HepG2 (cell line): Measurements from ENCODE around the gene ZNF584. TPM values are rescaled to one million over a fixed set of nuclear protein-coding genes. Genes with fewer than 3 reads are reported as not detected.

Source experiments
- ATAC-seq: fragments of 200-7000 bp; cut with Tn5 transposase; 3 replicates; pipeline ENCODE4 v1.9.1; 2020; ENCODE audit warnings: mild to moderate bottlenecking, moderate library complexity
- BruUV-seq: library from RNA; stranded (reverse); fragments of 400-500 nt; replicated peaks from 2 replicates; lab custom pipeline; 2021; lab: Mats Ljungman, UMichigan
- CTCF ChIA-PET: fragments of 300-600 bp; formaldehyde crosslinking; extraction: SDS; loops from one replicate; lab custom pipeline; 2021; ENCODE audit warnings: low total read pairs, inconsistent platforms, low intra/inter-chr PET ratio; lab: Yijun Ruan, JAX
- POLR2A ChIA-PET: fragments of 350-600 bp; sonication (Branson Sonifier 250); formaldehyde crosslinking; loops from one replicate; lab custom pipeline; 2020; ENCODE audit warnings: antibody characterized with exemption, inconsistent platforms; lab: Yijun Ruan, JAX
- DNase-seq: peaks from one replicate; pipeline ENCODE4 v3.0.0-alpha.2; 2015; ENCODE audit warnings: low spot score
- FAIRE-seq: peaks from 3 replicates; lab custom pipeline; 2011; peaks lifted over from hg19 to GRCh38; lab: Jason Lieb, UNC
- H2AFZ ChIP-seq: one replicate; pipeline ENCODE4 v1.6.1; 2011; ENCODE audit warnings: low read length, inconsistent platforms
- H3K27ac ChIP-seq: fragments of 300-600 bp; 3 replicates; pipeline ENCODE4 v1.8.0; 2011; ENCODE audit warnings: mixed run types, mild to moderate bottlenecking, mixed read lengths, low read length, inconsistent platforms; ENCODE audit not compliant: insufficient read depth; ENCODE audit errors: extremely low read length
- H3K27me3 ChIP-seq, 2 experiments: fragments of 200-600 bp in 1 of 2; 2 replicates in 1 of 2; 3 replicates in 1 of 2; pipeline versions ENCODE4 v1.6.0 to v1.8.0; 2011; ENCODE audit warnings: low read length in 2 of 2, mild to moderate bottlenecking in 2 of 2, moderate library complexity in 2 of 2, inconsistent platforms in 1 of 2; ENCODE audit not compliant: insufficient read depth in 2 of 2, control insufficient read depth in 1 of 2
- H3K36me3 ChIP-seq, 2 experiments: fragments of 200-600 bp in 1 of 2; replicated peaks in 1 of 2; 2 replicates in 1 of 2; 3 replicates in 1 of 2; pipeline versions ENCODE4 v1.5.1 to v1.8.0; 2011; ENCODE audit warnings: low read length in 2 of 2, inconsistent platforms in 1 of 2; ENCODE audit not compliant: insufficient read depth in 2 of 2, control insufficient read depth in 1 of 2
- H3K4me1 ChIP-seq: 2 replicates; pipeline ENCODE4 v1.5.1; 2012; ENCODE audit warnings: low read length, inconsistent platforms; ENCODE audit not compliant: insufficient read depth
- H3K4me2 ChIP-seq: 2 replicates; pipeline ENCODE4 v1.6.0; 2011; ENCODE audit warnings: low read depth, low read length, inconsistent platforms
- H3K4me3 ChIP-seq, 3 experiments: fragments of 200-600 bp in 1 of 3; sonication (generic), shearing (Covaris generic) in 1 of 3; replicated peaks in 1 of 3; 2 replicates each; pipeline ENCODE4 v1.5.1; 2011 to 2016; ENCODE audit warnings: low read length in 3 of 3, inconsistent platforms in 2 of 3, low read depth in 2 of 3, mild to moderate bottlenecking in 2 of 3, control low read depth in 1 of 3, mixed read lengths in 1 of 3; ENCODE audit not compliant: insufficient read depth in 1 of 3
- H3K79me2 ChIP-seq: one replicate; pipeline ENCODE4 v1.6.1; 2011; ENCODE audit warnings: low read length, inconsistent platforms; ENCODE audit not compliant: insufficient read depth
- H3K9ac ChIP-seq: 2 replicates; pipeline ENCODE4 v1.6.0; 2011; ENCODE audit warnings: mild to moderate bottlenecking, low read depth, low read length, inconsistent platforms; ENCODE audit not compliant: insufficient read depth
- H3K9me3 ChIP-seq: 2 replicates; pipeline ENCODE4 v1.5.1; 2012; ENCODE audit warnings: mild to moderate bottlenecking, low read length
- H4K20me1 ChIP-seq: 2 replicates; pipeline ENCODE4 v1.6.0; 2011; ENCODE audit warnings: inconsistent platforms, mild to moderate bottlenecking, low read length, moderate library complexity; ENCODE audit not compliant: insufficient read depth
- DNMT1 ChIP-seq: sonication (generic); formaldehyde crosslinking; IDR thresholded peaks from 2 replicates; pipeline ENCODE4 v1.5.1; 2020; ENCODE audit warnings: mild to moderate bottlenecking, missing genetic modification reagents
- GPN1 ChIP-seq: sonication (generic); formaldehyde crosslinking; IDR thresholded peaks from 2 replicates; pipeline ENCODE4 v1.5.1; 2020; ENCODE audit warnings: missing genetic modification reagents, borderline replicate concordance
- IKZF4 ChIP-seq: sonication (generic); formaldehyde crosslinking; IDR thresholded peaks from 2 replicates; pipeline ENCODE4 v1.5.1; 2020; ENCODE audit warnings: borderline replicate concordance, mild to moderate bottlenecking, low read depth, missing genetic modification reagents; ENCODE audit errors: not compliant biosample characterization
- KAT2B ChIP-seq: fragments of 150-350 bp; IDR thresholded peaks from 2 replicates; pipeline ENCODE4 v1.6.1; 2014; ENCODE audit warnings: low read depth, low read length, borderline replicate concordance
- KDM1A ChIP-seq: IDR thresholded peaks from 2 replicates; pipeline ENCODE4 v1.6.1; 2016; ENCODE audit warnings: missing compliant biosample characterization
- SNAI1 ChIP-seq: sonication (generic); formaldehyde crosslinking; IDR thresholded peaks from 2 replicates; pipeline ENCODE4 v1.5.0; 2020; ENCODE audit warnings: mild to moderate bottlenecking, missing genetic modification reagents, borderline replicate concordance
- ZBTB20 ChIP-seq: sonication (generic); formaldehyde crosslinking; IDR thresholded peaks from 2 replicates; pipeline ENCODE4 v1.8.1; 2023; ENCODE audit warnings: missing genetic modification reagents, low read depth, mild to moderate bottlenecking, borderline replicate concordance
- ZNF326 ChIP-seq: sonication (generic); formaldehyde crosslinking; IDR thresholded peaks from 2 replicates; pipeline ENCODE4 v1.4.0; 2020; ENCODE audit warnings: missing genetic modification reagents, borderline replicate concordance
- ZNF543 ChIP-seq: sonication (generic); formaldehyde crosslinking; IDR thresholded peaks from 2 replicates; pipeline ENCODE4 v1.4.0; 2020; ENCODE audit warnings: mild to moderate bottlenecking, missing genetic modification reagents
- ZNF570 ChIP-seq: sonication (generic); formaldehyde crosslinking; IDR thresholded peaks from 2 replicates; pipeline ENCODE4 v1.4.0; 2020; ENCODE audit warnings: mild to moderate bottlenecking, missing genetic modification reagents, borderline replicate concordance
- ZNF749 ChIP-seq: sonication (generic); formaldehyde crosslinking; IDR thresholded peaks from 2 replicates; pipeline ENCODE4 v1.8.0; 2022; ENCODE audit warnings: mild to moderate bottlenecking, missing genetic modification reagents, moderate library complexity, borderline replicate concordance
- WGBS: methylation state at CpG from one replicate; pipeline ENCODE4 v1.1.6; 2017; ENCODE audit warnings: low lambda C conversion rate; 5-methylcytosine and 5-hydroxymethylcytosine counted together
- in situ Hi-C: cut with HindIII; loops from 2 replicates; pipeline ENCODE4 v1.10.0; 2017; ENCODE audit warnings: low pct_unique_long_range_greater_than_20kb; ENCODE audit not compliant: extremely low pct_ligation_motif_present
- intact Hi-C: fragments of 100-400 bp; cut with micrococcal nuclease; formaldehyde crosslinking; loops from one replicate; pipeline ENCODE4 v1.10.0; 2022; ENCODE audit not compliant: unreplicated experiment
- polyA plus RNA-seq, 8 experiments: library from polyadenylated mRNA; depleted of rRNA in 3 of 8; stranded (reverse) in 7 of 8; unstranded in 1 of 8; fragments of >200 nt; fragmentation: Illumina TruSeq in 4 of 8; extraction: Trizol in 4 of 8; gene quantifications; 2 replicates each; pipeline versions ENCODE4 v1.2.1 to v1.2.3, GENCODE V29; 2011 to 2016; ENCODE audit warnings: low read depth in 4 of 8, missing spikeins in 1 of 8, mixed read lengths in 1 of 8; ENCODE audit not compliant: insufficient read depth in 1 of 8
- total RNA-seq, 5 experiments: library from RNA; depleted of rRNA; stranded (reverse); fragments of >200 nt; fragmentation: Illumina TruSeq; extraction: Trizol; gene quantifications; 2 replicates each; pipeline ENCODE4 v1.2.3, GENCODE V29; 2016; ENCODE audit warnings: low read depth in 1 of 5
- TF ChIP-seq, protein P1 (sequence below): sonication (generic); formaldehyde crosslinking; IDR thresholded peaks from 2 replicates; pipeline ENCODE4 v1.8.1; 2023; ENCODE audit warnings: mild to moderate bottlenecking, moderate library complexity, missing genetic modification reagents
- TF ChIP-seq, protein P2 (sequence below): sonication (generic); formaldehyde crosslinking; IDR thresholded peaks from 2 replicates; pipeline ENCODE4 v1.4.0; 2020; ENCODE audit warnings: missing genetic modification reagents, borderline replicate concordance
- TF ChIP-seq, protein P3 (sequence below): sonication (generic); IDR thresholded peaks from 2 replicates; pipeline ENCODE4 v1.6.1; 2016; ENCODE audit warnings: low read depth, borderline replicate concordance
- TF ChIP-seq, protein P4 (sequence below): sonication (generic); formaldehyde crosslinking; IDR thresholded peaks from 2 replicates; pipeline ENCODE4 v1.4.0; 2020; ENCODE audit warnings: missing genetic modification reagents

Gene ZNF584
- total and polyA plus RNA-seq, 2 of the 13 experiments (the other 11 are each of a cell fraction or from before 2014, with no cell fraction given): 2.4 to 7.0 TPM

DNA sequence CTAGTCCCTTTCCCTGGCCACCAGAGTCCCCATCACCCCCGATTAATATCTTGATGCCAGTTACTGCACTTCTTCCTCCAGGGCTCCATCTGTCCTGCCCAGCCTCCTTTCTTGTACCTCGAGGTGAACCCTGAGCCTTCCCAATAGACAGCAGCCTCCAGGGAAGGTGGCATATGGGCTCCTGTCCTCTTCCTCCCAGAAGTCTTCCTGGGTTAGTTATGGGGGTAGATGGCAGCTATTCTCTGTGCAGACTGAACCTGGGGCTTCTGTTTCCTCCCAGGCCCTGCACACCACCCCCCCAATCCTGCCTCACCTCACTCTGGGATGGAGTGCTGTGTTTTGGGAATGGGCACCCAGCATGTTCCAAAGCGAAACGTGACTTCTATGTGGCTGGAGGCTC lies 10.4 kb upstream of the ZNF584 start:
- DNase-seq (no peak), ATAC-seq (no peak), FAIRE-seq (no peak)
- Histone ChIP-seq H3K27me3 (no peaks in the 10 kb centered on the region), H3K9me3 (no peaks in the 10 kb centered on the region), H3K79me2 (peaks cover 4% of the 10 kb centered on the region), H3K36me3 (peaks cover 10 to 22% of the 10 kb centered on the region in 2 experiments), H3K9ac (no peak overlapping the region), H3K4me2 (no peak overlapping the region), H2AFZ (no peak overlapping the region), H4K20me1 (peaks cover 17% of the 10 kb centered on the region; the same call in 1 of the 2 replicates), H3K27ac (no peak overlapping the region), H3K4me3 (no peak overlapping the region), H3K4me1 (peaks cover 32% of the 10 kb centered on the region)
- intact Hi-C loops: no loop called here
- ChIA-PET POLR2A (interaction anchor here (1.3 kb wide), 1 partner anchor 10 kb away, joined by 3 read pairs; the partner anchor contains the start of gene ZNF584), CTCF (no interaction called here)
- TF ChIP-seq IKZF4 (CRISPR knock-in tag) (no peak), DNMT1 (no peak), ZNF326 (no peak), GPN1 (CRISPR knock-in tag) (no peak), ZNF749 (CRISPR knock-in tag) (no peak), KAT2B (no peak), ZNF543 (no peak), ZNF570 (no peak), KDM1A (CRISPR knock-in tag) (no peak), ZBTB20 (CRISPR knock-in tag) (no peak), SNAI1 (no peak)
- TF ChIP-seq, protein P1, sequence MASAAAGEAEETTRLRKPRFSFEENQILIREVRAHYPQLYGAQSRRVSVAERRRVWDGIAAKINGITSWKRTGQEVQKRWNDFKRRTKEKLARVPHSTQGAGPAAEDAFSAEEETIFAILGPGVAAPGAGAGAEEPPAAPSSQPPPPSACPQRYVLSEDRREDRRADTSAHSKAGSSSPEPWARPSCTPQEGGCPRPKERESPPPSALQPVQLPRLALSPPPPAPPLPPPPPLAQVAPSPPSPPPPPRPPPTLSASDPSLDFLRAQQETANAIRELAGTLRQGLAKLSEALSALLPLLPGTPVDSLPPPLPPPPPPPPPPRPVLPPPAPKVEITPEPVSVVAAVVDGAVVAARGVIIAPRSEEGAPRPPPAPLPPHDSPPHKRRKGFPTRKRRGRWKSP (CRISPR knock-in tag): no peak
- TF ChIP-seq, protein P2, sequence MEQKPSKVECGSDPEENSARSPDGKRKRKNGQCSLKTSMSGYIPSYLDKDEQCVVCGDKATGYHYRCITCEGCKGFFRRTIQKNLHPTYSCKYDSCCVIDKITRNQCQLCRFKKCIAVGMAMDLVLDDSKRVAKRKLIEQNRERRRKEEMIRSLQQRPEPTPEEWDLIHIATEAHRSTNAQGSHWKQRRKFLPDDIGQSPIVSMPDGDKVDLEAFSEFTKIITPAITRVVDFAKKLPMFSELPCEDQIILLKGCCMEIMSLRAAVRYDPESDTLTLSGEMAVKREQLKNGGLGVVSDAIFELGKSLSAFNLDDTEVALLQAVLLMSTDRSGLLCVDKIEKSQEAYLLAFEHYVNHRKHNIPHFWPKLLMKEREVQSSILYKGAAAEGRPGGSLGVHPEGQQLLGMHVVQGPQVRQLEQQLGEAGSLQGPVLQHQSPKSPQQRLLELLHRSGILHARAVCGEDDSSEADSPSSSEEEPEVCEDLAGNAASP (CRISPR knock-in tag): no peak
- TF ChIP-seq, protein P3, sequence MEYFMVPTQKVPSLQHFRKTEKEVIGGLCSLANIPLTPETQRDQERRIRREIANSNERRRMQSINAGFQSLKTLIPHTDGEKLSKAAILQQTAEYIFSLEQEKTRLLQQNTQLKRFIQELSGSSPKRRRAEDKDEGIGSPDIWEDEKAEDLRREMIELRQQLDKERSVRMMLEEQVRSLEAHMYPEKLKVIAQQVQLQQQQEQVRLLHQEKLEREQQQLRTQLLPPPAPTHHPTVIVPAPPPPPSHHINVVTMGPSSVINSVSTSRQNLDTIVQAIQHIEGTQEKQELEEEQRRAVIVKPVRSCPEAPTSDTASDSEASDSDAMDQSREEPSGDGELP: no peak
- TF ChIP-seq, protein P4, sequence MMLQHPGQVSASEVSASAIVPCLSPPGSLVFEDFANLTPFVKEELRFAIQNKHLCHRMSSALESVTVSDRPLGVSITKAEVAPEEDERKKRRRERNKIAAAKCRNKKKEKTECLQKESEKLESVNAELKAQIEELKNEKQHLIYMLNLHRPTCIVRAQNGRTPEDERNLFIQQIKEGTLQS (CRISPR knock-in tag): no peak
- no TSS peak for BruUV-seq
- 11% methylated on average over 2 of the region's 4 CpGs for WGBS
- in situ Hi-C loops: no loop called here
